ENCODE data around the gene GRK4. TPM values are rescaled to one million over a fixed set of nuclear protein-coding genes. Genes with fewer than 3 reads are reported as not detected.

GRK4 gene
- total RNA-seq, 1 experiment from 2014 or later, result 2.5 TPM

DNA sequence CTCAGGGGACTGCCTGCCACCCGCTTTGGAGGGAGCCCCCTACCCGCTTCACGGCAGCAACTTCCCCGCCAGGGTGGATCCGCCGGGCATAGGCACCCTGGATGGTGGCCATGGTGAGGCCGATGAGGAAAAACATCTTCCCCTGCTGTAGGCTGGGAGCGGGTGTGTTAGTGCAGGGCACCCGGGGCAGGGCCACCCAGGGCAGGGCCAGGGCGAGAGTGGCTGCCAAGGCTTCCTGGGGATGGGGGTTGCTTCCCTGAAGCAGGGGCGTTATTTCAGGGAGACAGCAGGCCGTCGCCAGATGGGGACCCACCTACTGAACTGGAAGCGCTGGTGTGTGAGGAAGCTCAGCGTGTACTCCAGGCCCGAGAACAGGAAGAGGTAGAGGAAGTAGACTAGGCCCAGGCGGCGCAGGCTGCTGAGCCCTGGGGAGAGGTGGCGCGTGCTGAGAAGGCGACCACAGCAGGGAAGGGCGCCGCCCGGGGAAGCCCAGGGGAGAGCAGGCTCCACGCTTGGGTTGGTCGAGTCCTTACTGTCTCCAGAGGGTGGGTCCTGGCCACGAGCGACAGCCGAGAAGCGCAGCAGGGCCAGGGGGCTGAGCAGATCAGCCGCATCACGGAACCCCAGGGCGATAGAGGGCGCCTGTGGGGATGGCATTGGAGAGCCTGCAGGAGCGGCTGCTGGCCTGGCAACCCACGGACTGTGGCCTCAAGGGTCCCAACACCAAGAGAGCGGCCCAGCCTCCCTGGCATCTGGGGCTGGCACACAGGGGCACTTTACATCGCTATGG, 31.7 kb upstream of the GRK4 start:
- Histone ChIP-seq H3K4me1 (ENCODE audit: control insufficient read depth, insufficient read depth, low read length) (peaks cover 25% of the 10 kb centered on the region), H3K9me3 (ENCODE audit: control insufficient read depth, insufficient read depth, low read depth, low read length) (no peaks in the 10 kb centered on the region), H3K4me3 (ENCODE audit: low read depth in 2 of 2, low read length in 2 of 2) (peak overlapping the region; percentile 56; a peak in 3 of 4 replicates), H3K36me3 (ENCODE audit: control insufficient read depth, insufficient read depth, low read length) (no peaks in the 10 kb centered on the region), H3K27me3 (ENCODE audit: control insufficient read depth, insufficient read depth, low read length) (no peaks in the 10 kb centered on the region), H3K27ac (ENCODE audit: low read length) (peak overlapping the region; percentile 85)
- no TSS peak for BruUV-seq (replicated peaks)
- intact Hi-C loops (cut with micrococcal nuclease; ENCODE audit: unreplicated experiment), result loop anchor here (10.0 kb wide), 2 partner anchors 137 to 167 kb away; partner anchors contain the start of gene SH3BP2
- DNase-seq (ENCODE audit: low read depth, low spot score) (no peak), ATAC-seq (peak; percentile 15)
- TF ChIP-seq SIN3A (IDR thresholded peaks at IDR 0.05; ENCODE audit: borderline replicate concordance, insufficient read depth, low read depth, low read length), result no peak
- TF ChIP-seq POLR2AphosphoS5 (IDR thresholded peaks at IDR 0.05; ENCODE audit: low read depth, low read length), result no peak
- TF ChIP-seq, protein P1, sequence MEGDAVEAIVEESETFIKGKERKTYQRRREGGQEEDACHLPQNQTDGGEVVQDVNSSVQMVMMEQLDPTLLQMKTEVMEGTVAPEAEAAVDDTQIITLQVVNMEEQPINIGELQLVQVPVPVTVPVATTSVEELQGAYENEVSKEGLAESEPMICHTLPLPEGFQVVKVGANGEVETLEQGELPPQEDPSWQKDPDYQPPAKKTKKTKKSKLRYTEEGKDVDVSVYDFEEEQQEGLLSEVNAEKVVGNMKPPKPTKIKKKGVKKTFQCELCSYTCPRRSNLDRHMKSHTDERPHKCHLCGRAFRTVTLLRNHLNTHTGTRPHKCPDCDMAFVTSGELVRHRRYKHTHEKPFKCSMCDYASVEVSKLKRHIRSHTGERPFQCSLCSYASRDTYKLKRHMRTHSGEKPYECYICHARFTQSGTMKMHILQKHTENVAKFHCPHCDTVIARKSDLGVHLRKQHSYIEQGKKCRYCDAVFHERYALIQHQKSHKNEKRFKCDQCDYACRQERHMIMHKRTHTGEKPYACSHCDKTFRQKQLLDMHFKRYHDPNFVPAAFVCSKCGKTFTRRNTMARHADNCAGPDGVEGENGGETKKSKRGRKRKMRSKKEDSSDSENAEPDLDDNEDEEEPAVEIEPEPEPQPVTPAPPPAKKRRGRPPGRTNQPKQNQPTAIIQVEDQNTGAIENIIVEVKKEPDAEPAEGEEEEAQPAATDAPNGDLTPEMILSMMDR (IDR thresholded peaks at IDR 0.05), result no peak
- TF ChIP-seq TCF7L2 (IDR thresholded peaks at IDR 0.05; ENCODE audit: low read depth, low read length), result no peak
- TF ChIP-seq REST (IDR thresholded peaks at IDR 0.05; ENCODE audit: insufficient read depth in 1 of 2, low read depth in 2 of 2, low read length in 1 of 2), result no peak
- CTCF ChIA-PET, result no interaction called here
- POLR2A ChIA-PET, result no interaction called here
- in situ Hi-C loops (cut with HindIII; ENCODE audit: low pct_unique_long_range_greater_than_20kb, low sequenced_read_pairs), result no loop called here

GRCh38 chr4:2932321-2932950, 30.9 kb upstream of the GRK4 start:
- Histone ChIP-seq H3K9me3 (ENCODE audit: control insufficient read depth, insufficient read depth, low read depth, low read length) (no peaks in the 10 kb centered on the region), H3K4me1 (ENCODE audit: control insufficient read depth, insufficient read depth, low read length) (peaks cover 32% of the 10 kb centered on the region), H3K4me3 (ENCODE audit: low read depth in 2 of 2, low read length in 2 of 2) (peak overlapping the region; percentile 56), H3K36me3 (ENCODE audit: control insufficient read depth, insufficient read depth, low read length) (no peaks in the 10 kb centered on the region), H3K27ac (ENCODE audit: low read length) (peak overlapping the region; percentile 85), H3K27me3 (ENCODE audit: control insufficient read depth, insufficient read depth, low read length) (no peaks in the 10 kb centered on the region)
- ChIA-PET CTCF (no interaction called here), POLR2A (no interaction called here)
- TF ChIP-seq SIN3A (IDR thresholded peaks at IDR 0.05; ENCODE audit: borderline replicate concordance, insufficient read depth, low read depth, low read length) (no peak), REST (IDR thresholded peaks at IDR 0.05; ENCODE audit: insufficient read depth in 1 of 2, low read depth in 2 of 2, low read length in 1 of 2) (no peak), TCF7L2 (IDR thresholded peaks at IDR 0.05; ENCODE audit: low read depth, low read length) (no peak), POLR2AphosphoS5 (IDR thresholded peaks at IDR 0.05; ENCODE audit: low read depth, low read length) (no peak; the same call in 1 of the 2 replicates)
- TF ChIP-seq, protein P1 (IDR thresholded peaks at IDR 0.05), result no peak
- TSS peak; percentile 61 for BruUV-seq (replicated peaks)
- in situ Hi-C loops (cut with HindIII; ENCODE audit: low pct_unique_long_range_greater_than_20kb, low sequenced_read_pairs), result no loop called here
- no peak for DNase-seq (ENCODE audit: low read depth, low spot score)
- intact Hi-C loops (cut with micrococcal nuclease; ENCODE audit: unreplicated experiment), result loop anchor here (10.0 kb wide), 2 partner anchors 138 to 168 kb away; partner anchors contain the start of gene SH3BP2
- ATAC-seq, result peak; percentile 17
